Colonic mucosa (tissue), 4 donors: ENCODE measurements around the gene PGBD5. TPM values are rescaled to one million over a fixed set of nuclear protein-coding genes. Genes with fewer than 3 reads are reported as not detected.

ENCODE experiments used
- DNase-seq: peaks from one replicate; pipeline ENCODE4 v3.0.0-alpha.2; 2020
- H3K27ac ChIP-seq: fragments of 200-600 bp; one replicate; pipeline ENCODE4 v1.8.0; 2021
- H3K27me3 ChIP-seq: fragments of 200-600 bp; one replicate; pipeline ENCODE4 v1.8.0; 2021
- H3K36me3 ChIP-seq: fragments of 200-600 bp; one replicate; pipeline ENCODE4 v1.8.0; 2021
- H3K4me1 ChIP-seq: fragments of 200-600 bp; one replicate; pipeline ENCODE4 v1.8.0; 2021; ENCODE audit warnings: mild to moderate bottlenecking
- H3K4me3 ChIP-seq: fragments of 200-600 bp; one replicate; pipeline ENCODE4 v1.8.0; 2021
- H3K9ac ChIP-seq, 2 donors: one replicate each; pipeline ENCODE4 v1.7.0; 2013; ENCODE audit warnings: control low read depth in 2 of 2, low read depth in 2 of 2, low read length in 2 of 2
- H3K9me3 ChIP-seq: fragments of 200-600 bp; one replicate; pipeline ENCODE4 v1.8.0; 2021
- CTCF ChIP-seq: fragments of 200-600 bp; IDR thresholded peaks from one replicate; pipeline ENCODE4 v1.8.0; 2022; ENCODE audit warnings: antibody characterized with exemption, mild to moderate bottlenecking
- intact Hi-C: fragments of 100-400 bp; cut with DNase I; formaldehyde crosslinking; loops from one replicate; pipeline ENCODE4 v1.14.1; 2022
- total RNA-seq, 2 donors: library from RNA; stranded (reverse); fragmentation: NEBNext Ultra II Directional in 1 of 2; extraction: Animal tissue kit (Norgen Biotek cat#: 25700) in 1 of 2; gene quantifications; one replicate each; pipeline ENCODE4 v1.2.1, GENCODE V29; 2021
- donor health status: healthy.
- donor health status: DM: no; HTN: no; CAD: no.
- donor health status: DM: no; HTN: no; CAD: no.

The PGBD5 gene
- total RNA-seq, 2 donors from 2014 or later, result 6.4 to 14.8 TPM

- Histone ChIP-seq H3K27ac (no peak overlapping the region), H3K9me3 (no peaks in the 10 kb centered on the region), H3K36me3 (no peaks in the 10 kb centered on the region), H3K9ac (no peak overlapping the region), H3K27me3 (no peaks in the 10 kb centered on the region), H3K4me1 (no peaks in the 10 kb centered on the region), H3K4me3 (no peak overlapping the region)
- no peak for TF ChIP-seq CTCF
- intact Hi-C loops, result no loop called here
- no peak for DNase-seq
Measured at GRCh38 chr1:230453377-230453776, 27.2 kb upstream of the PGBD5 start.

- Histone ChIP-seq H3K9ac (no peak overlapping the region), H3K27ac (no peak overlapping the region), H3K36me3 (no peaks in the 10 kb centered on the region), H3K9me3 (no peaks in the 10 kb centered on the region), H3K27me3 (no peaks in the 10 kb centered on the region), H3K4me1 (no peaks in the 10 kb centered on the region), H3K4me3 (no peak overlapping the region)
- DNase-seq, result no peak
- intact Hi-C loops, result no loop called here
- no peak for TF ChIP-seq CTCF
Measured at GRCh38 chr1:230441183-230442029, 15.3 kb upstream of the PGBD5 start.

GRCh38 chr1:230435108-230435507 is 9.0 kb upstream of the PGBD5 start:
- H3K27me3 ChIP-seq, result no peaks in the 10 kb centered on the region
- TF ChIP-seq CTCF, result no peak
- H3K4me3 ChIP-seq, result no peak overlapping the region
- H3K9ac ChIP-seq, result no peak overlapping the region
- intact Hi-C loops, result no loop called here
- no peaks in the 10 kb centered on the region for H3K9me3 ChIP-seq
- H3K4me1 ChIP-seq, result no peaks in the 10 kb centered on the region
- H3K36me3 ChIP-seq, result no peaks in the 10 kb centered on the region
- H3K27ac ChIP-seq, result no peak overlapping the region
- no peak for DNase-seq

- H3K9ac ChIP-seq, result no peak overlapping the region
- no peaks in the 10 kb centered on the region for H3K9me3 ChIP-seq
- H3K4me1 ChIP-seq, result no peaks in the 10 kb centered on the region
- intact Hi-C loops, result no loop called here
- no peak for DNase-seq
- no peak overlapping the region for H3K27ac ChIP-seq
- no peaks in the 10 kb centered on the region for H3K36me3 ChIP-seq
- no peak overlapping the region for H3K4me3 ChIP-seq
- no peaks in the 10 kb centered on the region for H3K27me3 ChIP-seq
- no peak for TF ChIP-seq CTCF
Measured at GRCh38 chr1:230431527-230431926, 5.4 kb upstream of the PGBD5 start.

- no peaks in the 10 kb centered on the region for H3K9me3 ChIP-seq
- H3K27me3 ChIP-seq, result peaks cover 1% of the 10 kb centered on the region
- no peak overlapping the region for H3K27ac ChIP-seq
- H3K36me3 ChIP-seq, result no peaks in the 10 kb centered on the region
- H3K4me1 ChIP-seq, result no peaks in the 10 kb centered on the region
- intact Hi-C loops, result no loop called here
- no peak overlapping the region for H3K4me3 ChIP-seq
- no peak for DNase-seq
- no peak overlapping the region for H3K9ac ChIP-seq
- TF ChIP-seq CTCF, result no peak
Measured at GRCh38 chr1:230430499-230430898, 4.4 kb upstream of the PGBD5 start.
